Measurements from ENCODE around the gene TRPM2. TPM values are rescaled to one million over a fixed set of nuclear protein-coding genes. Genes with fewer than 3 reads are reported as not detected.

The TRPM2 gene
- total and polyA plus RNA-seq, 2 of the 13 experiments (the other 11 are each of a cell fraction or from before 2014, with no cell fraction given), result 0.07 to 0.20 TPM

- no peak for ATAC-seq
- DNase-seq (ENCODE audit: low spot score), result no peak
- ChIA-PET POLR2A (no interaction called here), CTCF (ENCODE audit: low intra/inter-chr PET ratio, low total read pairs) (no interaction called here)
- Histone ChIP-seq H4K20me1 (ENCODE audit: insufficient read depth, low read length) (no peaks in the 10 kb centered on the region), H3K79me2 (ENCODE audit: insufficient read depth, low read length) (no peaks in the 10 kb centered on the region), H3K4me1 (ENCODE audit: insufficient read depth, low read length) (no peaks in the 10 kb centered on the region), H3K9me3 (ENCODE audit: low read length) (no peaks in the 10 kb centered on the region), H3K27me3 (ENCODE audit: control insufficient read depth in 1 of 2, insufficient read depth in 2 of 2, low read length in 2 of 2) (no peaks in the 10 kb centered on the region), H3K36me3 (replicated peaks in 1 of 2; ENCODE audit: control insufficient read depth in 1 of 2, insufficient read depth in 2 of 2, low read length in 2 of 2) (no peaks in the 10 kb centered on the region), H2AFZ (ENCODE audit: low read length) (no peak overlapping the region), H3K4me2 (ENCODE audit: low read depth, low read length) (no peak overlapping the region), H3K27ac (ENCODE audit: extremely low read length, insufficient read depth, low read length) (no peak overlapping the region), H3K4me3 (replicated peaks in 1 of 3; ENCODE audit: insufficient read depth in 1 of 3, low read depth in 2 of 3, low read length in 3 of 3) (no peak overlapping the region), H3K9ac (ENCODE audit: insufficient read depth, low read depth, low read length) (no peak overlapping the region)
- BruUV-seq (replicated peaks), result no TSS peak
- TF ChIP-seq ZNF616 (CRISPR knock-in tag; IDR thresholded peaks at IDR 0.05; ENCODE audit: low read depth) (no peak), MLLT10 (CRISPR knock-in tag; IDR thresholded peaks at IDR 0.05) (no peak), E2F1 (CRISPR knock-in tag; IDR thresholded peaks at IDR 0.05) (no peak), CREB1 (IDR thresholded peaks at IDR 0.05) (no peak), CREB1 (CRISPR knock-in tag; IDR thresholded peaks at IDR 0.05) (no peak), HIC2 (CRISPR knock-in tag; IDR thresholded peaks at IDR 0.05; ENCODE audit: low read depth) (no peak), FOSL2 (CRISPR knock-in tag; IDR thresholded peaks at IDR 0.05) (no peak), ZNF460 (CRISPR knock-in tag; IDR thresholded peaks at IDR 0.05; ENCODE audit: borderline replicate concordance) (no peak), SMARCE1 (IDR thresholded peaks at IDR 0.05; ENCODE audit: borderline replicate concordance) (no peak), ZNF350 (CRISPR knock-in tag; IDR thresholded peaks at IDR 0.05; ENCODE audit: borderline replicate concordance, low read depth) (no peak), ATRX (CRISPR knock-in tag; IDR thresholded peaks at IDR 0.05; ENCODE audit: borderline replicate concordance) (no peak), HNF1A (IDR thresholded peaks at IDR 0.05; ENCODE audit: low read depth) (no peak), HNF1A (CRISPR knock-in tag; IDR thresholded peaks at IDR 0.05; ENCODE audit: borderline replicate concordance) (no peak)
- TF ChIP-seq, protein P1, sequence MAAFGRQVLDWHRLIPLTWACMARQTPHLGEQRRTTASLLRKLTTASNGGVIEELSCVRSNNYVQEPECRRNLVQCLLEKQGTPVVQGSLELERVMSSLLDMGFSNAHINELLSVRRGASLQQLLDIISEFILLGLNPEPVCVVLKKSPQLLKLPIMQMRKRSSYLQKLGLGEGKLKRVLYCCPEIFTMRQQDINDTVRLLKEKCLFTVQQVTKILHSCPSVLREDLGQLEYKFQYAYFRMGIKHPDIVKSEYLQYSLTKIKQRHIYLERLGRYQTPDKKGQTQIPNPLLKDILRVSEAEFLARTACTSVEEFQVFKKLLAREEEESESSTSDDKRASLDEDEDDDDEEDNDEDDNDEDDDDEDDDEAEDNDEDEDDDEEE (CRISPR knock-in tag; IDR thresholded peaks at IDR 0.05), result no peak
- TF ChIP-seq, protein P2, sequence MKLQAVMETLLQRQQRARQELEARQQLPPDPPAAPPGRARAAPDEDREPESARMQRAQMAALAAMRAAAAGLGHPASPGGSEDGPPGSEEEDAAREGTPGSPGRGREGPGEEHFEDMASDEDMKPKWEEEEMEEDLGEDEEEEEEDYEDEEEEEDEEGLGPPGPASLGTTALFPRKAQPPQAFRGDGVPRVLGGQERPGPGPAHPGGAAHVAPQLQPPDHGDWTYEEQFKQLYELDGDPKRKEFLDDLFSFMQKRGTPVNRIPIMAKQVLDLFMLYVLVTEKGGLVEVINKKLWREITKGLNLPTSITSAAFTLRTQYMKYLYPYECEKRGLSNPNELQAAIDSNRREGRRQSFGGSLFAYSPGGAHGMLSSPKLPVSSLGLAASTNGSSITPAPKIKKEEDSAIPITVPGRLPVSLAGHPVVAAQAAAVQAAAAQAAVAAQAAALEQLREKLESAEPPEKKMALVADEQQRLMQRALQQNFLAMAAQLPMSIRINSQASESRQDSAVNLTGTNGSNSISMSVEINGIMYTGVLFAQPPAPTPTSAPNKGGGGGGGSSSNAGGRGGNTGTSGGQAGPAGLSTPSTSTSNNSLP (IDR thresholded peaks at IDR 0.05; ENCODE audit: low read depth, low read length), result no peak
- in situ Hi-C loops (cut with HindIII; ENCODE audit: extremely low pct_ligation_motif_present, low pct_unique_long_range_greater_than_20kb), result no loop called here
- 85% methylated on average over 6 of the region's 6 CpGs for WGBS (ENCODE audit: low lambda C conversion rate)
- intact Hi-C loops (cut with micrococcal nuclease; ENCODE audit: unreplicated experiment), result no loop called here
- no peak for FAIRE-seq
Observed at GRCh38 chr21:44471996-44472395, 118.6 kb downstream of the TRPM2 start.

Measured in HepG2 (cell line).